Renal cortical epithelial cell (primary cell): Measurements from ENCODE around the gene FLNA. TPM values are rescaled to one million over a fixed set of nuclear protein-coding genes. Genes with fewer than 3 reads are reported as not detected.
A peak's percentile ranks its signal among the peaks of the same experiment; 100 is the strongest.
"Not testable (repeated sequence)": the region's sequence is repeated elsewhere in the genome, so short reads cannot be mapped to it uniquely, and the experiment has no call there.

Source experiments
- DNase-seq: peaks from one replicate; pipeline ENCODE4 v3.0.0-alpha.2; 2011; ENCODE audit warnings: low read depth
- total RNA-seq: library from RNA; depleted of rRNA; stranded (reverse); fragments of >200 nt; gene quantifications from 2 replicates; pipeline ENCODE4 v1.2.3, GENCODE V29; 2014

The FLNA gene
- total RNA-seq, 1 donor from 2014 or later = 2,112 TPM

DNA sequence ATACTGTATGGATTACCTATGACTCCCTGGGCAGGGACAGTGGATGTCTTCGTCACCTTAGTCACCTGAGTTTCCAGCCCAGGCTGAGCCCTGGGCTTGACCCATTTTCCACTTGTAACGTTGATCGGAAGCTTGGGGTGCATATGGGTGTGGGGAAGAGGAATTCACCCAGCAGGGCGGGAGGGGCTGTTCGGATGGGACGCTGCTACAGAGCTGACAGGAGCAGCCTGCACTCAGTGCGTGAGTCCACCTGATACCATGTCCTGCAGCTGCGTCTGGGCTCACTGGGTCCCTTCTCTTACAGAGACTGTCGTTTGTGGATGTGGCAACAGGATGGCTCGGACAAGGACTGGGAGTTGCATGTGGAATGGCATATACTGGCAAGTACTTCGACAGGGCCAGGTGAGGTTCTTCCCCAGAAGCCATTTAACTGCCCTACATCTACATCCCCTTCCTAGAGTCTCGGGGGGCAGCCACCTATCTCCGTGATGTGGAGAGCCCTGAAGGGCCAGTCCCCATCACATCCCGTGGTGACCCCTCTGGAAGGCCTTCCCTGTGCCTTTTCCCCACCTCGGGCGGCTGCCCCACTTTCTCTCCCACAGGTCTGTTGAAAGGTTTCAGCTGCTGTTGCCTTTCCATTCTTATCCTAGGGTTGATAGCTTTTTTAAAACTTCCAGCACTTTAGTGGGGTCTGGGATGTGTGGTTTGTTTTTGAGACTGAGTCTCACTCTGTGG lies 65.2 kb downstream of the FLNA start:
- no peak for DNase-seq

DNA sequence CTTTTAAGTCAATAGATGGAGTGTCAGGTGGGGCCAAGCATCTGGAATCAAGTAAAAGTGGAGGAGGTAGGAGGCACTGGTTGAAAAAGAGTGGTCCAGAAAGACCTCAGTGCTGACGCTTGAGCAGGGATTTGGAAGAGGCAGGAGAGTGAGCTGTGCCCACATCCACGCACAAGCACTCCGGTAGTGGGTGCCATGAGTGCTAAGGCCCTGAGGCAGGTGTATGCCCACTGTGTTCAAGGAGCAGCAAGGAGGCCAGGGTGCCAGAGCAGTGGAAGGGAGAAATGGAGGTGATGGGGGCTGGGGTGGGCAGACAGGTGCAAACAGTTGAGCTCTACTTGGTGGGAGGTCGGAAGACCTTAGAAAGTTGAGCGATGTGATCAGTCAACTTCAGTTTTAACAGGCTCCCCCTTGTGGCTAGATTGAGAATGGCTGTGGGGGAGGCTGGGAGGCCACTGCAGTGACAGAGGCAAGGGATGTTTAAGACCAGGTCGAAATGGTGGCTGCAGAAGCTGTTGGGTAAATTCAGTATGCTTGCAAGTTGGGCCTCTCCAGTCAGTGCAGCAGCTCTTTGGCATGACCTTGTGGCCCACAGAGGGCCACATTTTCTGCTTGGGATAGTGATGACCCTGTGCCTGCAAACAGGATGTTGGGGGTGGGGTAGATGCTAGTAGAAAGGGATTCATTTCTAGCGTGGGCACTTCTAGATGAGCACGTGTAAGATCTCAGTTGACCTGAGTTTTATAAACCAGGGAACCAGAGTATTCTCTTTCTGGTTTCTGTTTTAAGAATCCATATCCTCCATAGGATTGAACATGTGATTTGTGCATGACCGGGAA lies 66.1 kb downstream of the FLNA start:
- peak; percentile 15 for DNase-seq

DNA sequence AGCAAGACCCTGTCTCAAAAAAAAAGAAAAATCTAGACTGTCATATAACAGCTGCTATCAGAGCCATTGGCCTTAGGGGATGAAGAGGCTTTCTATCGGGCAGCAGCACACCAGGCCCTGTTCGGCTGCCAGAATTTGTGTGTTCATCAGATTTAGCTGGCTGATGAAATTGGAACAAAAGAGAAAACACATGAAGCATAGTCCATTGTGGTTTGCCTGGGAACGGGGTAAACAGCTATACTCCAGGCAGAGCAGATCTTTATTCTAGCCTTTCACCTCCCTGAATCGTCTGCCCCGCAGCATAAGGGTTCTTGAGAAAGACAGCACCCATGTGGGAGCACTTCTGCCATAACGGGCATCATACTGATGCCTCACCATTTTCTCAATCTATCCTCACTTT lies 67.2 kb downstream of the FLNA start:
- DNase-seq = no peak

DNA sequence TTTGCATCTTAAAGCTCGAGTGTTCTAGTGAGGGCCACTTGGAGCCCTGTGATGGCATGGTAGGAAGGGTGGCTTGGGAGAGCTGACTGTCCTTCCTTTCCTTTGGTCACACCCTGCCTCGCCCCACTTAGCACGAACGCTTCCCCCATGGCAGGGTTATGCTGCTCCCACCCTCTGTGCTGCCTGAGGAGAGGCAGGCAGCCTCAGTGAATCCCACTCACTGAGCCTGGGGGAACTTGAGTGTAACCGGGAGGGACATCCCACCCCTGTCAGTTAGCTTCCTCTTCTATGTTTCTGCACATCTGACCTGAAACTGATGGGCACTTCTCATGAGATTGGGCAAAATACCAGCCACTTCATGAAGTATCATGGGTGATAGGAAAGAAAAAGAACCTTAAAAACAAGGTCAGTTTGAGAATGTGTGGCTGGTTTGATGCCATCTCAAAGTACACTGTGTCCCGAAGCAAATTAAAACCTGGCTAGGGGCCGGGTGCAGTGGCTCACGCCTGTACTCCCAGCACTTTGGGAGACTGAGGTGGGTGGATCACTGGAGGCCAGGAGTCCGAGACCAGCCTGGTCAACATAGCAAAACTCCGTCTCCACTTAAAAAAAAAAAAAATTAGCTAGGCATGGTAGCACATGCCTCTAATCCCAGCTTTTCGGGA lies 68.8 kb downstream of the FLNA start:
- DNase-seq = no peak

DNA sequence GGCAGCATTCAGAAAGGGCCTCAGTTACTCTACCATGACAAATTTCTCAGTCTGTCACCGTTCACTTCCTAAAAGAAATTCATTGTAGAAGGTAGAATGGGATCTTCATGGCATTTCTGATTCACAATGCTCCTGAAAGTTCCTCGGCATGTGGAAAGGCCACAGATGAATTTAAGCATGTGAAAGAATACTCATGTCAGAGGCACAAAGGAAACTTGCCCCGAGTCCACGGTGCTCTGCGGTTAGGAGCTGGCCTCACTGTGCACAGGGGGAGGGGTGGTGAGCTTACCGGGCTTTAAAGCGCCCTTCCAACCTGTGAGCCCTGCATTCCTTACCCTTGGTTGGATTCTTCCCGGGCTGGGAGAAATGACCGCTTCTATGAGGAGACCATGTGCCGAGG lies 69.6 kb downstream of the FLNA start:
- peak; percentile 29 for DNase-seq

DNA sequence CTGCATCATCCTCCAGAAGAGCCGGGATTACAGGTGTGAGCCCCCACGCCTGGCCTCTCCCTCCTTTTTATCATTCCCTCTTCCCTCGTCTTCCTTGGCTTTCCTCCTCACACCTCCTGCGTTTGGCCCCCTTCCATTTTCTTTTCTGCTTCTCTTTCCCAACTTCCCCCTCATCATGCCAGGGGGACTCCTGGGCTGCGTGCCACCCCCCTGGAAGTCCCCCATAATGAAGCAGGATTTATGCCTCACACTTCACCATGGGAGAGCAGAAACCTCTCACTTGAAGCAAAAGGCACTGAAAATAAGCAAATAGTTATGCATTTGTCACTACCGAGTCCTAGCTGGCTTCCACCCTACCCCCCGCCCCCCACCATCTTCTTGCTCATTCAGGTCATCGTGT lies 71.0 kb downstream of the FLNA start:
- DNase-seq = no peak

DNA sequence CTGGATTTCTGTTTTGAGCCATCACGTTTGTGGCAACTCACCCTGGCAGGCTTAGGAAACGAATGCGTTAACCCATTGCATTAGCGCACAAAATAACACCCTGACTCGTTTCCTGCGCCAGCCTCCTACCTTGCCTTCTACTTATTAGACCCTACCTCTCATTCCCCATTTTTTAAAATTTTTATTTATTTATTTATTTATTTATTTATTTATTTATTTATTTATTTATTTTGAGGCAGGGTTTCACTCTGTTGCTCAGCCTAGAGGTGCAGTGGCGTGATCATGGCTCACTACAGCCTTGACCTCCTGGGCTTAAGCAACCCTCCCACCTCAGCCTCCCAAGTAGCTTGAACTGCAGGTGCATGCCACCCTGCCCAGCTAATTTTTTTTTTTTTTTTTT lies 71.4 kb downstream of the FLNA start:
- not testable (repeated sequence) for DNase-seq

DNA sequence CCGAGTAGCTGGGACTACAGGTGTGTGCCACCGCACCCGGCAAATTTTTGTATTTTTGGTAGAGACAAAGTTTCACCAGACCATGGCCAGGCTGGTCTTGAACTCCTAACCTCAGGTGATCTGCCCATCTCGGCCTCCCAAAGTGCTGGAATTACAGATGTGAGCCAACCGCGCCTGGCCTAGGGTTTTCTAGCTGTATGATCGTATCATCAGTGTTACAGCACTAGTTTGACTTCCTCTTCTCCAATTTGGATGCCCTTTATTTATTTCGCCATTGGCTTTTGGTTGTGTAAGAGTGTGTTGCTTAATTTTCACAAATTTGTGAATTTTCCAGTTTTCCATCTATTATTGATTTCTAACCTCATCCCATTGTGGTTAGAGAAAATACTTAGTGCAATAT lies 73.6 kb downstream of the FLNA start:
- no peak for DNase-seq

Other genes starting within 250 kb of the FLNA start
- gene OPN1LW, start 230.4 kb downstream of the FLNA start, total RNA-seq = not detected in 2 replicates
- gene OPN1MW, start 192.0 kb downstream of the FLNA start, total RNA-seq = not detected in 2 replicates
- not detected in 2 replicates for gene OPN1MW2, start 154.9 kb downstream of the FLNA start, total RNA-seq
- not detected in 2 replicates for gene OPN1MW3, start 117.1 kb downstream of the FLNA start, total RNA-seq
- gene TEX28, start 79.5 kb downstream of the FLNA start, total RNA-seq = not detected in 2 replicates
- not detected in 2 replicates for gene TKTL1, start 78.8 kb downstream of the FLNA start, total RNA-seq
- gene EMD, start 4.7 kb upstream of the FLNA start, total RNA-seq = 14.9 and 16.8 TPM in 2 replicates
- gene RPL10, start 23.7 kb upstream of the FLNA start, total RNA-seq = 3,735 and 5,196 TPM in 2 replicates
- 34.7 and 42.5 TPM in 2 replicates for gene DNASE1L1, start 34.6 kb upstream of the FLNA start, total RNA-seq
- gene TAFAZZIN, start 36.9 kb upstream of the FLNA start, total RNA-seq = 16.8 and 21.2 TPM in 2 replicates
- gene ATP6AP1, start 54.0 kb upstream of the FLNA start, total RNA-seq = 69.8 and 70.8 TPM in 2 replicates
- gene GDI1, start 62.5 kb upstream of the FLNA start, total RNA-seq = 37.3 and 104 TPM in 2 replicates
- 65.8 and 71.8 TPM in 2 replicates for gene FAM50A, start 69.5 kb upstream of the FLNA start, total RNA-seq
- gene PLXNA3, start 83.6 kb upstream of the FLNA start, total RNA-seq = 13.0 and 33.7 TPM in 2 replicates
- gene LAGE3, start 104.6 kb upstream of the FLNA start, total RNA-seq = 14.0 and 24.5 TPM in 2 replicates
- gene UBL4A, start 112.0 kb upstream of the FLNA start, total RNA-seq = 48.8 and 65.8 TPM in 2 replicates
- gene SLC10A3, start 116.0 kb upstream of the FLNA start, total RNA-seq = 10.9 and 47.0 TPM in 2 replicates
- gene FAM3A, start 141.6 kb upstream of the FLNA start, total RNA-seq = 16.5 and 42.0 TPM in 2 replicates
- gene G6PD, start 172.2 kb upstream of the FLNA start, total RNA-seq = 30.6 and 152 TPM in 2 replicates
- gene IKBKG, start 173.0 kb upstream of the FLNA start, total RNA-seq = 14.9 and 17.9 TPM in 2 replicates
- not detected in 2 replicates for gene CTAG1A, start 210.5 kb upstream of the FLNA start, total RNA-seq
- not detected in 2 replicates for gene CTAG1B, start 244.6 kb upstream of the FLNA start, total RNA-seq